Epithelial cell of proximal tubule (primary cell): ENCODE results near the gene URM1. TPM values are rescaled to one million over a fixed set of nuclear protein-coding genes. Genes with fewer than 3 reads are reported as not detected.

ENCODE experiments used
- DNase-seq: peaks from one replicate; pipeline ENCODE4 v3.0.0-alpha.2; 2011; ENCODE audit warnings: low read depth
- H3K4me3 ChIP-seq: 2 replicates; pipeline ENCODE4 v1.5.1; 2011; ENCODE audit warnings: low read depth, mild to moderate bottlenecking, low read length
- CTCF ChIP-seq: conservative IDR thresholded peaks from 2 replicates; pipeline ENCODE4 v1.5.1; 2012; ENCODE audit warnings: low read depth, mild to moderate bottlenecking, low read length
- total RNA-seq: library from RNA; depleted of rRNA; stranded (reverse); fragments of >200 nt; gene quantifications from 2 replicates; pipeline ENCODE4 v1.2.3, GENCODE V29; 2015

URM1 gene
- total RNA-seq, 1 donor from 2014 or later, result 39.4 TPM

GRCh38 chr9:128349772-128350171, 21.4 kb upstream of the URM1 start:
- H3K4me3 ChIP-seq, result no peak overlapping the region
- no peak for TF ChIP-seq CTCF
- no peak for DNase-seq

GRCh38 chr9:128355451-128355850, 15.7 kb upstream of the URM1 start:
- no peak overlapping the region for H3K4me3 ChIP-seq
- no peak for DNase-seq
- TF ChIP-seq CTCF, result no peak

- no peak for TF ChIP-seq CTCF
- DNase-seq, result no peak
- H3K4me3 ChIP-seq, result no peak overlapping the region
Measured at GRCh38 chr9:128358090-128358489, 13.1 kb upstream of the URM1 start.

GRCh38 chr9:128358861-128359260, 12.3 kb upstream of the URM1 start:
- no peak for DNase-seq
- H3K4me3 ChIP-seq, result no peak overlapping the region
- TF ChIP-seq CTCF, result no peak

GRCh38 chr9:128360826-128361225, 10.3 kb upstream of the URM1 start:
- no peak for TF ChIP-seq CTCF
- H3K4me3 ChIP-seq, result no peak overlapping the region
- no peak for DNase-seq

GRCh38 chr9:128361296-128361985, 9.7 kb upstream of the URM1 start:
- no peak overlapping the region for H3K4me3 ChIP-seq
- no peak for TF ChIP-seq CTCF
- no peak for DNase-seq

GRCh38 chr9:128361986-128362646, 9.1 kb upstream of the URM1 start:
- no peak for DNase-seq

More at GRCh38 chr9:128361986-128362646, 9.1 kb upstream of the URM1 start:
- peak overlapping the region; percentile 57 for H3K4me3 ChIP-seq
- peak; percentile 84 for TF ChIP-seq CTCF
